Left lung (tissue), 10 donors: ENCODE results near the gene GRIK5. TPM values are rescaled to one million over a fixed set of nuclear protein-coding genes. Genes with fewer than 3 reads are reported as not detected.

ENCODE experiments used
- ATAC-seq: fragments of 200-7000 bp; cut with Tn5 transposase; one replicate; pipeline ENCODE4 v1.9.1; 2020; ENCODE audit warnings: moderate library complexity
- DNase-seq, 4 donors: peaks; one replicate each; pipeline ENCODE4 v3.0.0-alpha.2; 2013 to 2020
- H3K27ac ChIP-seq, 2 donors: fragments of 200-600 bp; sonication (generic) in 1 of 2; one replicate each; pipeline versions ENCODE4 v1.5.0 to v1.8.0; 2020 to 2021
- H3K27me3 ChIP-seq, 2 donors: fragments of 200-600 bp; sonication (generic) in 1 of 2; one replicate each; pipeline versions ENCODE4 v1.5.0 to v1.8.0; 2020 to 2021
- H3K36me3 ChIP-seq, 2 donors: fragments of 200-600 bp; sonication (generic) in 1 of 2; one replicate each; pipeline versions ENCODE4 v1.5.0 to v1.8.0; 2020 to 2021
- H3K4me1 ChIP-seq, 2 donors: fragments of 200-600 bp; one replicate each; pipeline ENCODE4 v1.8.0; 2021
- H3K4me3 ChIP-seq, 2 donors: fragments of 200-600 bp; sonication (generic) in 1 of 2; one replicate each; pipeline versions ENCODE4 v1.5.0 to v1.8.0; 2020 to 2021; ENCODE audit warnings: mild to moderate bottlenecking in 1 of 2
- H3K9me3 ChIP-seq, 2 donors: fragments of 200-600 bp; sonication (generic) in 1 of 2; one replicate each; pipeline versions ENCODE4 v1.5.0 to v1.8.0; 2020 to 2021
- CTCF ChIP-seq, 2 donors: fragments of 200-600 bp; sonication (generic) in 1 of 2; IDR thresholded peaks; one replicate each; pipeline versions ENCODE4 v1.5.0 to v1.8.0; 2021; ENCODE audit warnings: antibody characterized with exemption in 2 of 2
- intact Hi-C, 2 donors: fragments of 100-400 bp; cut with DNase I; formaldehyde crosslinking; loops; one replicate each; pipeline versions ENCODE4 v1.11.2 to v1.14.2; 2022
- polyA plus RNA-seq, 6 donors: library from polyadenylated mRNA; unstranded; fragments of 120-200 nt; gene quantifications; one replicate each; pipeline ENCODE4 v1.2.1, GENCODE V29; 2013; ENCODE audit not compliant: insufficient read length in 6 of 6
- total RNA-seq, 2 donors: library from RNA; stranded (reverse); fragmentation: NEBNext Ultra II Directional; extraction: Animal tissue kit (Norgen Biotek cat#: 25700); gene quantifications; one replicate each; pipeline ENCODE4 v1.2.1, GENCODE V29; 2021
- donor health status: DM: no; HTN: yes; CAD: no.
- donor health status: DM: no; HTN: no; CAD: no.

Gene GRIK5
- total and polyA plus RNA-seq, 8 donors: 0.29 to 11.6 (median 4.6) TPM

GRCh38 chr19:41991025-41991424 lies 79.0 kb downstream of the GRIK5 start:
- ATAC-seq (no peak), DNase-seq (peak in 1 of 4 donors; percentile 62)
- TF ChIP-seq CTCF (IDR thresholded peaks at IDR 0.05): no peak
- no peaks in the 10 kb centered on the region for H3K36me3 ChIP-seq
- H3K9me3 ChIP-seq: no peaks in the 10 kb centered on the region
- no peak overlapping the region for H3K4me3 ChIP-seq
- H3K4me1 ChIP-seq: peaks cover 0 to 9% of the 10 kb centered on the region in 2 donors
- no peak overlapping the region for H3K27ac ChIP-seq
- intact Hi-C loops: no loop called here
- peaks cover 14 to 64% of the 10 kb centered on the region in 2 donors for H3K27me3 ChIP-seq

- Histone ChIP-seq H3K36me3 (no peaks in the 10 kb centered on the region), H3K27me3 (peaks cover 12 to 59% of the 10 kb centered on the region in 2 donors), H3K27ac (no peak overlapping the region), H3K4me3 (no peak overlapping the region), H3K9me3 (no peaks in the 10 kb centered on the region), H3K4me1 (peaks cover 0 to 9% of the 10 kb centered on the region in 2 donors)
- no peak for TF ChIP-seq CTCF (IDR thresholded peaks at IDR 0.05)
- intact Hi-C loops: no loop called here
- DNase-seq: no peak
- no peak for ATAC-seq
These were observed 79.4 kb downstream of the GRIK5 start for GRCh38 chr19:41990615-41991014.

- Histone ChIP-seq H3K4me1 (peaks cover 0 to 9% of the 10 kb centered on the region in 2 donors), H3K36me3 (no peaks in the 10 kb centered on the region), H3K27me3 (peaks cover 9 to 54% of the 10 kb centered on the region in 2 donors), H3K9me3 (no peaks in the 10 kb centered on the region), H3K4me3 (no peak overlapping the region), H3K27ac (no peak overlapping the region)
- intact Hi-C loops: no loop called here
- ATAC-seq (no peak), DNase-seq (no peak)
- no peak for TF ChIP-seq CTCF (IDR thresholded peaks at IDR 0.05)
These were observed 80.0 kb downstream of the GRIK5 start for GRCh38 chr19:41990028-41990427.

GRCh38 chr19:41988947-41989346 lies 81.1 kb downstream of the GRIK5 start:
- Histone ChIP-seq H3K9me3 (no peaks in the 10 kb centered on the region), H3K4me3 (no peak overlapping the region), H3K27ac (no peak overlapping the region), H3K36me3 (no peaks in the 10 kb centered on the region), H3K27me3 (peaks cover 6 to 43% of the 10 kb centered on the region in 2 donors), H3K4me1 (peaks cover 0 to 5% of the 10 kb centered on the region in 2 donors)
- DNase-seq: peak in 1 of 4 donors; percentile 21
- ATAC-seq: no peak
- intact Hi-C loops: no loop called here
- TF ChIP-seq CTCF (IDR thresholded peaks at IDR 0.05): no peak

- Histone ChIP-seq H3K9me3 (no peaks in the 10 kb centered on the region), H3K4me3 (no peak overlapping the region), H3K4me1 (no peaks in the 10 kb centered on the region), H3K36me3 (no peaks in the 10 kb centered on the region), H3K27ac (no peak overlapping the region), H3K27me3 (peaks cover 0 to 26% of the 10 kb centered on the region in 2 donors)
- ATAC-seq (no peak), DNase-seq (peak in 1 of 4 donors; percentile 39)
- no peak for TF ChIP-seq CTCF (IDR thresholded peaks at IDR 0.05)
- intact Hi-C loops: no loop called here
These were observed 82.7 kb downstream of the GRIK5 start for GRCh38 chr19:41987141-41987860.
